Measurements from ENCODE around the gene BMPR1A. TPM values are rescaled to one million over a fixed set of nuclear protein-coding genes. Genes with fewer than 3 reads are reported as not detected.

BMPR1A gene
- total and polyA plus RNA-seq, 12 donors, result 4.4 to 55.9 (median 27.0) TPM

- no peak for TF ChIP-seq CTCF (IDR thresholded peaks at IDR 0.05)
- TF ChIP-seq POLR2A (IDR thresholded peaks at IDR 0.05), result no peak
- H3K27me3 ChIP-seq, result no peaks in the 10 kb centered on the region
- no peaks in the 10 kb centered on the region for H3K36me3 ChIP-seq (replicated peaks in 1 of 2)
- DNase-seq, result peak in 1 of 7 donors; percentile 6
- intact Hi-C loops (cut with DNase I), result no loop called here
- H3K4me3 ChIP-seq, result no peak overlapping the region
- no peaks in the 10 kb centered on the region for H3K9me3 ChIP-seq (replicated peaks in 1 of 3)
- H3K27ac ChIP-seq, result no peak overlapping the region
- 61 to 91% (median 67%) methylated on average over 5 of the region's 5 CpGs for WGBS, 4 donors
- H3K4me1 ChIP-seq (replicated peaks in 1 of 2), result peaks cover 6 to 8% of the 10 kb centered on the region in 2 donors
Measured at GRCh38 chr10:86715836-86716235, 40.6 kb upstream of the BMPR1A start.

GRCh38 chr10:86716466-86716865 lies 40.0 kb upstream of the BMPR1A start:
- WGBS, 4 donors, result 83 to 95% (median 93%) methylated on average over 2 to 13 of the region's 13 CpGs
- no peak for TF ChIP-seq POLR2A (IDR thresholded peaks at IDR 0.05)
- no peak for TF ChIP-seq CTCF (IDR thresholded peaks at IDR 0.05)
- Histone ChIP-seq H3K9me3 (replicated peaks in 1 of 3) (no peaks in the 10 kb centered on the region), H3K27me3 (no peaks in the 10 kb centered on the region), H3K4me3 (no peak overlapping the region), H3K27ac (no peak overlapping the region), H3K36me3 (replicated peaks in 1 of 2) (no peaks in the 10 kb centered on the region), H3K4me1 (replicated peaks in 1 of 2) (peaks cover 6% of the 10 kb centered on the region in 2 donors)
- DNase-seq, result no peak
- intact Hi-C loops (cut with DNase I), result no loop called here

GRCh38 chr10:86718556-86718955 lies 37.9 kb upstream of the BMPR1A start:
- DNase-seq, result no peak
- Histone ChIP-seq H3K27me3 (no peaks in the 10 kb centered on the region), H3K36me3 (replicated peaks in 1 of 2) (no peaks in the 10 kb centered on the region), H3K4me3 (no peak overlapping the region), H3K4me1 (replicated peaks in 1 of 2) (no peaks in the 10 kb centered on the region), H3K9me3 (replicated peaks in 1 of 3) (no peaks in the 10 kb centered on the region), H3K27ac (no peak overlapping the region)
- WGBS, 4 donors, result 92 to 98% (median 96%) methylated on average over 7 to 8 of the region's 8 CpGs
- intact Hi-C loops (cut with DNase I), result no loop called here
- TF ChIP-seq CTCF (IDR thresholded peaks at IDR 0.05), result no peak
- TF ChIP-seq POLR2A (IDR thresholded peaks at IDR 0.05), result no peak

- no peak overlapping the region for H3K27ac ChIP-seq
Measured at GRCh38 chr10:86721232-86721631, 35.2 kb upstream of the BMPR1A start.

More at GRCh38 chr10:86721232-86721631, 35.2 kb upstream of the BMPR1A start:
- intact Hi-C loops (cut with DNase I), result no loop called here
- H3K27me3 ChIP-seq, result no peaks in the 10 kb centered on the region
- TF ChIP-seq CTCF (IDR thresholded peaks at IDR 0.05), result no peak
- H3K4me3 ChIP-seq, result no peak overlapping the region
- H3K9me3 ChIP-seq (replicated peaks in 1 of 3), result no peaks in the 10 kb centered on the region
- DNase-seq, result no peak
- no peaks in the 10 kb centered on the region for H3K4me1 ChIP-seq (replicated peaks in 1 of 2)
- 74 to 90% (median 86%) methylated on average over 5 of the region's 5 CpGs for WGBS, 4 donors
- no peaks in the 10 kb centered on the region for H3K36me3 ChIP-seq (replicated peaks in 1 of 2)
